ENCODE results near the gene TNFSF10.
"Not testable (repeated sequence)": the region's sequence is repeated elsewhere in the genome, so short reads cannot be mapped to it uniquely, and the experiment has no call there.

TNFSF10 gene

DNA sequence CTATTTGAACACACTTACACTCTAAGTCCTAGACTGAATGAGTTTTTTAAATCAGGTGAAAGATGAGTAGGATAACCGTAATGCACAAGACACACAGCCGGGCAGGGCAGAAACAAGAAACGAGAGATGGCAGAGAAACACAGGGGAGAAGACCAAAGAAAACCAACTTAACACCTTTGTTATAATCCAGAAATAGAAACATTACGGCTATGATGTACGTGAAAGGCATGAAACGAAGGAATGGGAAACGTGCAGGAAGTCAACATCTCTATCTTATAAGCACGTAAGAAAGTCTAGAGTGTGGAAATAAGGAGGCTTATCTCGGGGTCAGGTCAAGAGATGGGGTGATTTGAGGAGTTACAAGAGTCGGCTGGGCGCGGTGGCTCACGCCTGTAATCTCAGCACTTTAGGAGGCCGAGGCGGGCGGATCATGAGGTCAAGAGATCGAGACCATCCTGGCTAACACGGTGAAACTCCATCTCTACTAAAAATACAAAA, 1.9 kb upstream of the TNFSF10 start:
- H3K4me3 ChIP-seq (ENCODE audit: low read length), result no peak overlapping the region
- no peak for DNase-seq (ENCODE audit: low read depth)
- TF ChIP-seq, protein P1, sequence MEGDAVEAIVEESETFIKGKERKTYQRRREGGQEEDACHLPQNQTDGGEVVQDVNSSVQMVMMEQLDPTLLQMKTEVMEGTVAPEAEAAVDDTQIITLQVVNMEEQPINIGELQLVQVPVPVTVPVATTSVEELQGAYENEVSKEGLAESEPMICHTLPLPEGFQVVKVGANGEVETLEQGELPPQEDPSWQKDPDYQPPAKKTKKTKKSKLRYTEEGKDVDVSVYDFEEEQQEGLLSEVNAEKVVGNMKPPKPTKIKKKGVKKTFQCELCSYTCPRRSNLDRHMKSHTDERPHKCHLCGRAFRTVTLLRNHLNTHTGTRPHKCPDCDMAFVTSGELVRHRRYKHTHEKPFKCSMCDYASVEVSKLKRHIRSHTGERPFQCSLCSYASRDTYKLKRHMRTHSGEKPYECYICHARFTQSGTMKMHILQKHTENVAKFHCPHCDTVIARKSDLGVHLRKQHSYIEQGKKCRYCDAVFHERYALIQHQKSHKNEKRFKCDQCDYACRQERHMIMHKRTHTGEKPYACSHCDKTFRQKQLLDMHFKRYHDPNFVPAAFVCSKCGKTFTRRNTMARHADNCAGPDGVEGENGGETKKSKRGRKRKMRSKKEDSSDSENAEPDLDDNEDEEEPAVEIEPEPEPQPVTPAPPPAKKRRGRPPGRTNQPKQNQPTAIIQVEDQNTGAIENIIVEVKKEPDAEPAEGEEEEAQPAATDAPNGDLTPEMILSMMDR (conservative IDR thresholded peaks at IDR 0.05; ENCODE audit: low read length), result no peak

GRCh38 chr3:172524611-172525010, 1.4 kb upstream of the TNFSF10 start:
- DNase-seq (ENCODE audit: low read depth), result peak; percentile 39
- TF ChIP-seq, protein P1 (conservative IDR thresholded peaks at IDR 0.05; ENCODE audit: low read length), result no peak
- H3K4me3 ChIP-seq (ENCODE audit: low read length), result no peak overlapping the region

GRCh38 chr3:172521837-172522726, 1.1 kb downstream of the TNFSF10 start:
- H3K4me3 ChIP-seq (ENCODE audit: low read length); DNase-seq (ENCODE audit: low read depth): not testable (repeated sequence)

- peak; percentile 93 for DNase-seq (ENCODE audit: low read depth)
Measured at GRCh38 chr3:172520301-172520831, 2.9 kb downstream of the TNFSF10 start.

GRCh38 chr3:172519740-172520139, 3.5 kb downstream of the TNFSF10 start:
- no peak for DNase-seq (ENCODE audit: low read depth)
- no peak overlapping the region for H3K4me3 ChIP-seq (ENCODE audit: low read length)
- TF ChIP-seq, protein P1 (conservative IDR thresholded peaks at IDR 0.05; ENCODE audit: low read length), result no peak

More at GRCh38 chr3:172520301-172520831, 2.9 kb downstream of the TNFSF10 start:
- TF ChIP-seq, protein P1 (conservative IDR thresholded peaks at IDR 0.05; ENCODE audit: low read length), result no peak
- H3K4me3 ChIP-seq (ENCODE audit: low read length), result no peak overlapping the region

- TF ChIP-seq, protein P1 (conservative IDR thresholded peaks at IDR 0.05; ENCODE audit: low read length), result no peak
Measured at GRCh38 chr3:172518929-172519640, 4.1 kb downstream of the TNFSF10 start.

GRCh38 chr3:172517859-172518466, 5.3 kb downstream of the TNFSF10 start:
- DNase-seq (ENCODE audit: low read depth), result peak; percentile 32
- no peak overlapping the region for H3K4me3 ChIP-seq (ENCODE audit: low read length)
- TF ChIP-seq, protein P1 (conservative IDR thresholded peaks at IDR 0.05; ENCODE audit: low read length), result no peak

More at GRCh38 chr3:172518929-172519640, 4.1 kb downstream of the TNFSF10 start:
- DNase-seq (ENCODE audit: low read depth), result no peak
- H3K4me3 ChIP-seq (ENCODE audit: low read length), result no peak overlapping the region

Measured in AG10803 (cell line).